ENCODE data around the gene MAPKAPK3. TPM values are rescaled to one million over a fixed set of nuclear protein-coding genes. Genes with fewer than 3 reads are reported as not detected.

MAPKAPK3 gene
- polyA plus RNA-seq, 1 donor from 2014 or later: 4.3 TPM

DNA sequence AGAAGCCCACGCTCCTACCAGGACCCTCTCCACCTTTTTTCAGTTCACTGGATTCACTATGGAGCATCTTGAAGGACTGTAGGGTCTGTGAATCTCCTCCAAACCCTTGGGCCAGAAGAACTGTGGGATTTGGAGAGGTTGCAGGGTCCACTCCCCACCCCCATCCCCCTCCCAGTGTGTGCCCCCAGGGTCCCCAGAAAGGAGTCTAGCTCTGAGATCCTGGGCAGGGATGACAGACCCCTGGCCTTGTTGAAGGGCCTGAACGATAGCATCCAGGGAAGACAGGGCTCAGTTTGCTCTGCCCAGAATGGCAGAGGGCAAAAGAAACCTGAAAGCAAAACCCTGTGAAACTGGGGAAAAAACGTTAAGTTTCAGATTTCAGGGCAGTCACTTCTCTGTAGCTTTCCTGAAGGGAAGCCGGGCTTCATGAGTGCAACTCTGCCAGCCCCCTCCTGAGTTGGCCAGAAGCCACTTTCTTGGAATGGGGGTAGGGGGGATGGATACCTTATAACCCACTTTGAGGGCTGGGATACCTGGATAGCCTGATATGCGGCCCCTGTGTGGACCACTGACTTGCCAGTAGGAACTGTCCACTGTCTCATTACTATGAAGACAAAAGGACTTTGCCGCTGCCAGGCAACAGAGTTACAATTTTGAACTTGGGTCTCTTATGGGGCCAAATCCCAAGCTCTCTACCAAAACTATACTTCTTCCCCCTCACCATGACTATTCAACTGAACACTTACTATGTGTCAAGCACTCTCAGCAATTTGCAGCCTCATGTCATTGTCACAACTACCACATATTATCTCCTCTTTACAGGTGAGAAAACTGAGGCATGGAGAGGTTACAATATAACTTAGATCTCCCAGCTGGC is 3.7 kb upstream of the MAPKAPK3 start:
- H3K4me3 ChIP-seq (ENCODE audit: low read length): no peak overlapping the region
- H2AFZ ChIP-seq (ENCODE audit: low read depth, low read length): no peak overlapping the region
- no peak overlapping the region for H3K9ac ChIP-seq (ENCODE audit: low read length)
- H4K20me1 ChIP-seq (ENCODE audit: insufficient read depth): no peaks in the 10 kb centered on the region
- H3K9me3 ChIP-seq (ENCODE audit: low read length): no peaks in the 10 kb centered on the region
- H3K9me2 ChIP-seq (ENCODE audit: insufficient read depth, low read length): no peaks in the 10 kb centered on the region
- H3K36me3 ChIP-seq (ENCODE audit: insufficient read depth, low read length): no peaks in the 10 kb centered on the region
- H3F3A ChIP-seq (ENCODE audit: insufficient read depth, low read length, poor library complexity, severe bottlenecking): peaks cover 5% of the 10 kb centered on the region
- peaks cover 14% of the 10 kb centered on the region for H3K27me3 ChIP-seq (ENCODE audit: insufficient read depth, low read depth, low read length)
- H3K79me2 ChIP-seq (replicated peaks; ENCODE audit: insufficient read depth, low read length): no peaks in the 10 kb centered on the region
- no peak overlapping the region for H3K4me2 ChIP-seq (ENCODE audit: low read length)
- TF ChIP-seq, protein P1, sequence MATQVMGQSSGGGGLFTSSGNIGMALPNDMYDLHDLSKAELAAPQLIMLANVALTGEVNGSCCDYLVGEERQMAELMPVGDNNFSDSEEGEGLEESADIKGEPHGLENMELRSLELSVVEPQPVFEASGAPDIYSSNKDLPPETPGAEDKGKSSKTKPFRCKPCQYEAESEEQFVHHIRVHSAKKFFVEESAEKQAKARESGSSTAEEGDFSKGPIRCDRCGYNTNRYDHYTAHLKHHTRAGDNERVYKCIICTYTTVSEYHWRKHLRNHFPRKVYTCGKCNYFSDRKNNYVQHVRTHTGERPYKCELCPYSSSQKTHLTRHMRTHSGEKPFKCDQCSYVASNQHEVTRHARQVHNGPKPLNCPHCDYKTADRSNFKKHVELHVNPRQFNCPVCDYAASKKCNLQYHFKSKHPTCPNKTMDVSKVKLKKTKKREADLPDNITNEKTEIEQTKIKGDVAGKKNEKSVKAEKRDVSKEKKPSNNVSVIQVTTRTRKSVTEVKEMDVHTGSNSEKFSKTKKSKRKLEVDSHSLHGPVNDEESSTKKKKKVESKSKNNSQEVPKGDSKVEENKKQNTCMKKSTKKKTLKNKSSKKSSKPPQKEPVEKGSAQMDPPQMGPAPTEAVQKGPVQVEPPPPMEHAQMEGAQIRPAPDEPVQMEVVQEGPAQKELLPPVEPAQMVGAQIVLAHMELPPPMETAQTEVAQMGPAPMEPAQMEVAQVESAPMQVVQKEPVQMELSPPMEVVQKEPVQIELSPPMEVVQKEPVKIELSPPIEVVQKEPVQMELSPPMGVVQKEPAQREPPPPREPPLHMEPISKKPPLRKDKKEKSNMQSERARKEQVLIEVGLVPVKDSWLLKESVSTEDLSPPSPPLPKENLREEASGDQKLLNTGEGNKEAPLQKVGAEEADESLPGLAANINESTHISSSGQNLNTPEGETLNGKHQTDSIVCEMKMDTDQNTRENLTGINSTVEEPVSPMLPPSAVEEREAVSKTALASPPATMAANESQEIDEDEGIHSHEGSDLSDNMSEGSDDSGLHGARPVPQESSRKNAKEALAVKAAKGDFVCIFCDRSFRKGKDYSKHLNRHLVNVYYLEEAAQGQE (IDR thresholded peaks at IDR 0.05; ENCODE audit: borderline replicate concordance): no peak
- TF ChIP-seq EP300 (conservative IDR thresholded peaks at IDR 0.05; ENCODE audit: poor library complexity, severe bottlenecking) (no peak), RAD21 (conservative IDR thresholded peaks at IDR 0.05) (no peak), POLR2AphosphoS5 (IDR thresholded peaks at IDR 0.05) (no peak), EZH2 (IDR thresholded peaks at IDR 0.05; ENCODE audit: borderline replicate concordance, insufficient read depth, low read length, poor library complexity, severe bottlenecking) (no peak), SMC3 (conservative IDR thresholded peaks at IDR 0.05; ENCODE audit: poor library complexity) (no peak), TAF1 (IDR thresholded peaks at IDR 0.05; ENCODE audit: low read depth) (no peak), MXI1 (conservative IDR thresholded peaks at IDR 0.05; ENCODE audit: poor library complexity, severe bottlenecking) (no peak)
- TF ChIP-seq, protein P2, sequence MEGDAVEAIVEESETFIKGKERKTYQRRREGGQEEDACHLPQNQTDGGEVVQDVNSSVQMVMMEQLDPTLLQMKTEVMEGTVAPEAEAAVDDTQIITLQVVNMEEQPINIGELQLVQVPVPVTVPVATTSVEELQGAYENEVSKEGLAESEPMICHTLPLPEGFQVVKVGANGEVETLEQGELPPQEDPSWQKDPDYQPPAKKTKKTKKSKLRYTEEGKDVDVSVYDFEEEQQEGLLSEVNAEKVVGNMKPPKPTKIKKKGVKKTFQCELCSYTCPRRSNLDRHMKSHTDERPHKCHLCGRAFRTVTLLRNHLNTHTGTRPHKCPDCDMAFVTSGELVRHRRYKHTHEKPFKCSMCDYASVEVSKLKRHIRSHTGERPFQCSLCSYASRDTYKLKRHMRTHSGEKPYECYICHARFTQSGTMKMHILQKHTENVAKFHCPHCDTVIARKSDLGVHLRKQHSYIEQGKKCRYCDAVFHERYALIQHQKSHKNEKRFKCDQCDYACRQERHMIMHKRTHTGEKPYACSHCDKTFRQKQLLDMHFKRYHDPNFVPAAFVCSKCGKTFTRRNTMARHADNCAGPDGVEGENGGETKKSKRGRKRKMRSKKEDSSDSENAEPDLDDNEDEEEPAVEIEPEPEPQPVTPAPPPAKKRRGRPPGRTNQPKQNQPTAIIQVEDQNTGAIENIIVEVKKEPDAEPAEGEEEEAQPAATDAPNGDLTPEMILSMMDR (IDR thresholded peaks at IDR 0.05; ENCODE audit: poor library complexity, severe bottlenecking): no peak
- no peak overlapping the region for H3K27ac ChIP-seq (ENCODE audit: low read length)

DNA sequence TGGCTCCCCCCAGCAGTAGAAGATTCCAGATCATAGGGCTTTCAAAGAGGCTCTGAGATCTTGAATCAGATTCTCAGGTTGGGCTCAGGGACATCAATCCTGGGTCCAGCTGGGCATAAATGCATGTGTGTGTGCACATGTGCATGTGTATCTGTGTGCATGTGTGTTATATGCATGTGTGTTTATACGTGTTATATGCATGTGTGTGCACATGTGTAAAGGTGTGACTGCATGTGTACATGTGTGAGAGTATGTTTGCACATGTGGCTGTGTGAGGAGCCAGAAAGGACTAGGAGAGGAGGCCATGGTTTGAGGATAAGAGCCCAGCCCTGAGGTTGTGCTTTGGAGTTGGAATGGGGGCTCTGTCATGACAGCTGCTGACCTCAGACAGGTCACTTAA is 1.8 kb upstream of the MAPKAPK3 start:
- Histone ChIP-seq H3K9me2 (ENCODE audit: insufficient read depth, low read length) (no peaks in the 10 kb centered on the region), H4K20me1 (ENCODE audit: insufficient read depth) (no peaks in the 10 kb centered on the region), H3K4me2 (ENCODE audit: low read length) (no peak overlapping the region), H3K79me2 (replicated peaks; ENCODE audit: insufficient read depth, low read length) (no peaks in the 10 kb centered on the region), H3K36me3 (ENCODE audit: insufficient read depth, low read length) (no peaks in the 10 kb centered on the region), H3K4me3 (ENCODE audit: low read length) (no peak overlapping the region), H3K27ac (ENCODE audit: low read length) (no peak overlapping the region), H3K9me3 (ENCODE audit: low read length) (no peaks in the 10 kb centered on the region), H3F3A (ENCODE audit: insufficient read depth, low read length, poor library complexity, severe bottlenecking) (peaks cover 5% of the 10 kb centered on the region), H2AFZ (ENCODE audit: low read depth, low read length) (no peak overlapping the region), H3K27me3 (ENCODE audit: insufficient read depth, low read depth, low read length) (peaks cover 14% of the 10 kb centered on the region), H3K9ac (ENCODE audit: low read length) (no peak overlapping the region)
- TF ChIP-seq SMC3 (conservative IDR thresholded peaks at IDR 0.05; ENCODE audit: poor library complexity): no peak
- TF ChIP-seq, protein P1 (IDR thresholded peaks at IDR 0.05; ENCODE audit: borderline replicate concordance): no peak
- no peak for TF ChIP-seq RAD21 (conservative IDR thresholded peaks at IDR 0.05)
- no peak for TF ChIP-seq EP300 (conservative IDR thresholded peaks at IDR 0.05; ENCODE audit: poor library complexity, severe bottlenecking)
- TF ChIP-seq TAF1 (IDR thresholded peaks at IDR 0.05; ENCODE audit: low read depth): no peak
- no peak for TF ChIP-seq MXI1 (conservative IDR thresholded peaks at IDR 0.05; ENCODE audit: poor library complexity, severe bottlenecking)
- no peak for TF ChIP-seq POLR2AphosphoS5 (IDR thresholded peaks at IDR 0.05)
- TF ChIP-seq, protein P2 (IDR thresholded peaks at IDR 0.05; ENCODE audit: poor library complexity, severe bottlenecking): no peak
- TF ChIP-seq EZH2 (IDR thresholded peaks at IDR 0.05; ENCODE audit: borderline replicate concordance, insufficient read depth, low read length, poor library complexity, severe bottlenecking): no peak
